ENCODE measurements around the gene SUSD6. TPM values are rescaled to one million over a fixed set of nuclear protein-coding genes. Genes with fewer than 3 reads are reported as not detected.

SUSD6 gene
- total RNA-seq, 1 donor from 2014 or later = 4.9 TPM

DNA sequence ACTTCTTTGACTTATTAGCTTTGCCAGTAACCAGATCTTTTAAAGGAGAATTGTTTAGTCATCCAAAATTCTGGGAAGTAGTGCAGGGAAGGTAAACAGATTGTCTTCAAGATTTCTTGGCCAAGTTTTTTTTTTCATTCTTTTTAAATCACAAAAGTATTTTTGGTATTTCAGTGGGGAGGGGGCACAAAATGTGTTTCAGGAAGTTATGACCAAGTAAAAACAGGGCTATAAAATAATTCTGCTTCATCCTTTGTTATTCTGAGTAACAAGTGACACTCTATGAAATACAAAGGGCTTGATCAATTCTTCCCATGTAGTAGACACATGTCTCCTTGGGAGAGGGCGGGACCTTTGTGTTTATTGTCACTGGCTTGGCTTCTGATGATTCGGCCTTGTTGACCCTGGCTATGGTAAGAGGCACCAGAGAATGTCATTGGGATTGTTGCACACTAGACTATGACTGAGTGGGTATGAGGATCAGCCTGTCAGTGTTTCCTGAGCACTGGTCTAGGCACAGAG is 55.4 kb downstream of the SUSD6 start:
- no peak for FAIRE-seq
- peak in 1 of 2 donors; percentile 28 for DNase-seq (ENCODE audit: low spot score in 2 of 2)

DNA sequence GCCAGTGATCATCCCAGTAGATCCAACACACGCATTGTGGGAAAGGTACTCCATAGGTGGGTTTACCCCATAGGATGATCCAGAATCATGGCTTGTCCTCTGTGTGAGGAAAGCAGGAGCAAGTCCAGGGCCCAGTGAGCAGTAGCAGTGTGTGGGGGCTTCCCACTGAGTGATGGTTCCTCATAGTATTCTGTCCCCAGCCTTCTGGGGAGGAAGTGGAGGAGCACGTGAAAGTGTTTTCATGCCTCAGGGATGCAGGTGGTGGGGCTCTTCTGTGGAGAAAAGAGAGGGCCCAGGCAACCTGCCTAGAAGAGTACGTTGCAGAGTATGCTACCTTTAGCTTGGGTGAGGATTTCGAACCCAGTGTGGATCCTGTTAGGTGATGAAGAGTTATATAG is 56.5 kb downstream of the SUSD6 start:
- FAIRE-seq = no peak
- DNase-seq (ENCODE audit: low spot score in 2 of 2) = no peak

DNA sequence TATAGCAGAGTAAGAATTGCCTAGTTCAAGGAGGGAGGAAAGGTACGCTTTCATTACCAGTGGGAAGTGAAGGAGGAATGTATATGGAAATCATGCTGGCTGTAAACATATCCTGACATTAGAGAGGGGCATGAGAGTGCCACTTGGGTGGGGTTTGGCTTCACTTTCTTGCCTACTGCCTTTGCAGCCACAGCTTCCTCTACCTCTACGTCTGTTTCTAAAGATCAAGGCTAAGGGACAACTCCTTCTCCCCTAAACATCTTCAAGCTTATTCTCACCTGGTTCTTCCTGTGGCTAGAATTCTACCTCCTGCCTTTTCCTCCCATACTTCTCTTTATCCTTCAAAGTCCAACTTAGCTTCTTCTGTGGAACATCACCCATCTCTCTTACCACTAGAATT is 58.0 kb downstream of the SUSD6 start:
- FAIRE-seq (no peak), DNase-seq (ENCODE audit: low spot score in 2 of 2) (no peak)

DNA sequence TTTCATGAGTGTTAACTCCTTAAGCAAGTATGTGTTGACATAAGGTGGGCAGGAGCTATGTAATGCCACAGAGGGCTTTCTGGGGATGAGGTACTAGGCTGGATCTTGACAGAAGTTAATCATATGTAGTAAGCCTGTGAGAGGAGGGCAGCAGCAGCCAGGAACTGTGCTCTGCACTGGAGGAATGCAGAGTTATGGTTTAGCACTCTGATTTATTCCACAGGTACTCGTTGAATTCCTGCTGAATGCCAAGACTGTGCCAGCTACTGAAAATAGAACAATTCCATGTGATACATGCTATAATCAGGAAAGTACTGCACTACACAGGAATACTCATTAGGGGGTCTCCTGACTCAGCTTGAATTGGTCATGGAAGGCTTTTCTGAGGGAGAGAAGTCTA is 58.7 kb downstream of the SUSD6 start:
- FAIRE-seq (no peak), DNase-seq (ENCODE audit: low spot score in 2 of 2) (no peak)

- DNase-seq (ENCODE audit: low spot score in 2 of 2) (no peak), FAIRE-seq (no peak)
Measured at GRCh38 chr14:69671365-69672030, 60.1 kb downstream of the SUSD6 start.

- FAIRE-seq = no peak
- no peak for DNase-seq (ENCODE audit: low spot score in 2 of 2)
Measured at GRCh38 chr14:69672356-69672755, 61.0 kb downstream of the SUSD6 start.

GRCh38 chr14:69673104-69673503 is 61.7 kb downstream of the SUSD6 start:
- DNase-seq (ENCODE audit: low spot score in 2 of 2) (no peak), FAIRE-seq (no peak)

GRCh38 chr14:69673578-69674305 is 62.3 kb downstream of the SUSD6 start:
- no peak for DNase-seq (ENCODE audit: low spot score in 2 of 2)
- no peak for FAIRE-seq

GRCh38 chr14:69674546-69675244 is 63.3 kb downstream of the SUSD6 start:
- FAIRE-seq = no peak
- no peak for DNase-seq (ENCODE audit: low spot score in 2 of 2)

DNA sequence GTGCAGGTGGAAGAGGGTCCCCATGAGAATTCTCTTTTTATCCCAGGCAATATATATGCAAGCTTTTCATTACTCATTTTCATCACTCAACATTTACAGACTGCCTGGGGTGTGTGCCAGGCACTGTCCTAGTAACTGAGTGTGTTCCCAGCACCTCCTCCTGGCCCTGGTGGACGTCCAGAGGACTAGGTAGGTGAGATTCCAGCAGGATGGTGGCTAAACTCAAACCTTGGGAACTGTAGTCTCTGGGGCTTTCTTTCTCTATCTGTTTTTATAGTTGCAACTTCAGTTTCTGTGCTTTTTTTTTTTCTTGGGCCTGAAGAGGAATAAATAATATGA is 63.8 kb downstream of the SUSD6 start:
- FAIRE-seq (no peak), DNase-seq (ENCODE audit: low spot score in 2 of 2) (no peak)

DNA sequence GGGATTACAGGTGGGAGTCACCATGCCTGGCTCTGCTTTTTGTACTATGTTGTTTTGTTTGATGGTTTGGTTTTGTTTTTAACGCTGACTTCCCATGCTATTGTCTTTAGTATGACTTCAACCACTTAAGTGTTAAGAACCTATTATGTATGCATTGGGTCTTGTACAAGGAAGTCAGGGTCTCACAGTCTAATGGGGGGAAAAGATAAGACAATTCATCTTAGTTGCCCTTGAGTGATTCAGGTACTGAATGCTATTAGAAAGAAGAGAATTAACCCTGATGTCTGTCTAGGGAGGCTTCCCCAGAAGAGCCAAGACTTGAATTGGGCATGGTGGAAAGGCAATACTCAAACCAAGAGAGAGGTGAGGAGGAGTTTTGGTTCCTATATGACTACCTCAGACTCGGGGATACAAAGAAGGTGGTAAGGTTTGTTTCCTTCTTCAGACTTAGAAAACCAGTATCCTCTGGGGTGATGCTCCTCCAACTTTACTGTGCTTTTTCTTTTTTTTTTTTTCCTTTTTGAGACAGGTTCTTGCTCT is 64.6 kb downstream of the SUSD6 start:
- FAIRE-seq (no peak), DNase-seq (ENCODE audit: low spot score in 2 of 2) (no peak)

DNA sequence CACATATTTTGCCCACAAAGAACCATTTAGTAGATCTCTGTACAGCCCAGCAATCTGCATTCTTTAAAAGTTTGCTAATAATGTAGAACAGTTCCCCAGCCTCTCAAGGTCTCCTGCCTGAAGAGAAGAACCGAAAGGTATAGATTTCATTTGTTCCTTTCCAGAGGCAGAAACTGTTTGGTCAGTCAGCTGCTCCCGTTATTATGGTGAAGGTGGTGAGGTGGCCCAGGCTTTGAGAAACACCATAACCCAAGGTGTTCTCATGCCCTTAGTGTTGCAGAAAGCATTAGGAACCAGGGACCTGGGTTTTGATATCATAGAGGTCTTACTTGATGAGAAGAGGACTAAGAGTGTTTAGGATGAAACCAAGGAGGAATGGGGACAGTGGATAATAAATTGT is 65.3 kb downstream of the SUSD6 start:
- DNase-seq (ENCODE audit: low spot score in 2 of 2) = no peak
- FAIRE-seq = no peak

GRCh38 chr14:69680297-69680696 is 68.9 kb downstream of the SUSD6 start:
- no peak for DNase-seq (ENCODE audit: low spot score in 2 of 2)
- FAIRE-seq = no peak

DNA sequence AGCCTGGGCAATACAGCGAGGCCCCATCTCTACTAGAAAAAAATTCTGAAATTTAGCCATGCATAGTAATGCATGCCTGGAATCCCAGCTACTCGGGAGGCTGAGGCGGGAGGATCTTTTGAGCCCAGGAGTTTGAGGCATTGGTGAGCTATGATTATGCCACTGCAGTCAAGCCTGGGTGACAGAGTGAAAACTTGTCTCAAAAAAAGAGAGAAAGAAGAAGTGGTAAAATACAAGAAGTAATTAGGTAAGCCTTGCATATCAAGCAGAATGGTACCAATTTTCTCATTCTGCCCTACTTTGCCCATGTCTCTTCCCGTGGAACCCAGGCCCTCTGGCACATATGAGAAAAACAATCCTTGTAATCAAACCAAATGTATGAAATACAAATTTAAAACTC is 70.7 kb downstream of the SUSD6 start:
- FAIRE-seq = no peak
- DNase-seq (ENCODE audit: low spot score in 2 of 2) = no peak

GRCh38 chr14:69682621-69683263 is 71.3 kb downstream of the SUSD6 start:
- DNase-seq (ENCODE audit: low spot score in 2 of 2) (no peak), FAIRE-seq (no peak)

GRCh38 chr14:69683971-69684370 is 72.6 kb downstream of the SUSD6 start:
- FAIRE-seq = no peak
- DNase-seq (ENCODE audit: low spot score in 2 of 2) = no peak

DNA sequence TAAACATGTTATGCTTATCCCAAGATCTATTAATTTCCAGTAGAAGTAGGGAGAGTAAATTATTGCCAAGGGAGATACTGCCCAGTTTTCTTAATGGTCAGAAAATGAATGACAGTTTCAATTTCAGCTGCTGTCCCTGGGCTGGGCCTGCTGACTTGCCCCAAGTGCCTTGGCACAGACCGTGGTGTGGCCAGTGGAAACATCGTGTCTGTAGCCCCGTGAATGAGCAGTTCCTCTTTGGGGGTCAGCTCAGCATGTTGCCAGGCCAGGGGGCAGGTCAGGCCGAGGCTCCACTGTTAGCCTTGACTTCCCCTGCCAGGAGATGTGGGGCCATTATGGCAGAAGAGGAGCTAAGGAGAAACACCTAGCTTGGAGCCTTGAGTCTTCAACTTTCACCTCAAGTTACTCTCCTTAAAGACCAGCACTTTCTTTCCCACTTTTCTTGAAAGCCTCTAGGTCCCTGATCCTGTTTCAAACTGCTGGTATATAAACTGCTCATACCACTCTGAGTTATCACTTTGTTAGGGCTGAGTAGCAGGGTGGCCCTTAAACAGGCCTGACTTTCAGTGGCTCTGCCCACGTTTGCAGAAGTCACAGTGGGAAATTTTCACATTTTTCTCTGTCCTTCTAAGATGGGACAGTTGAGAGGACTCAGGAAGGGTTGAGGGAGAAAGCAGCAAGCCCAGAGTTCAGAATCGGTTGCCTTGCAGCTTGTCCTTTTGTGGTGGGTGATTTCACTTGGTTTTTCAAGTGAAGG is 73.2 kb downstream of the SUSD6 start:
- DNase-seq (ENCODE audit: low spot score in 2 of 2) = no peak
- no peak for FAIRE-seq

DNA sequence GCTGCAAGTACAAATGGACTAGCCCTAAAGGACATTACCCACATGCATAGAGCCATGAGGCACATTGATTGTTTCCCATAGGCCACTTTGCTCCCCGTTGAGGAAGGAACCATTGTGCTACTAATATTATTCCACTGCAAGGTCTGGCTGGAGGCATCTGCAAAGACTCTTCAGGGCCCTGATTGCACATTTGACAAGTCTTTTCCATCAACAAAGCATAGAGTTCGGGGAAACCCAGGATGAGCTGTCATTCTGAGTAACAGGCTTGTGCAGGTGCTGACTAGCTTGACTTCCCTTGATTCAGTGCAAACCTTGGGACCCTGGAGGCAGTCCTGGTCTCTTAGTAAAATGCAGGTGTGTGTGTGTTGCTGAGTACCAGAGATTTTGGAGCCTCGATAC is 73.8 kb downstream of the SUSD6 start:
- DNase-seq (ENCODE audit: low spot score in 2 of 2) = no peak

DNA sequence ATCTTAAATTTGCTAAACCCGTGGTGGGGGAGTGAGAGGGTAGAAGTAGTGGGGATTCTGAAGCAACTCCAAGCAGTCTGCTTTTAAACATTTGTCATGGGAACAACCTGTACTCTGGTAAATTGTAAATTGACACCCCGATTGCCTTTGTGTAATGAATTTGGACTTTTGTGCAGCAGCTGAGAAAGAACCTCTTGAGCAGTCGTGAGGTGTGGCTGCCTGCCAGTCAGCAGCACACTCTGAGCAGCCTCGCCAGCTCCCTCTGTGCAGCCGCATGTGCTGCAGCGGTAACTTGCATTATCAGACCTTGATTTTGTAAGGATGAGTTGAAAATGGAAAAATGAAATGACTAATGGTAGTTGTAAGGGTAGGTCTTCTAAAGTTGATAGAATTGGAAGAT is 74.3 kb downstream of the SUSD6 start:
- no peak for FAIRE-seq
- DNase-seq (ENCODE audit: low spot score in 2 of 2) = no peak

More for the DNA sequence above, 73.8 kb downstream of the SUSD6 start:
- FAIRE-seq = no peak

Measured in frontal cortex (tissue), 4 donors.